ENCODE measurements around the gene STMN3.

The STMN3 gene

DNA sequence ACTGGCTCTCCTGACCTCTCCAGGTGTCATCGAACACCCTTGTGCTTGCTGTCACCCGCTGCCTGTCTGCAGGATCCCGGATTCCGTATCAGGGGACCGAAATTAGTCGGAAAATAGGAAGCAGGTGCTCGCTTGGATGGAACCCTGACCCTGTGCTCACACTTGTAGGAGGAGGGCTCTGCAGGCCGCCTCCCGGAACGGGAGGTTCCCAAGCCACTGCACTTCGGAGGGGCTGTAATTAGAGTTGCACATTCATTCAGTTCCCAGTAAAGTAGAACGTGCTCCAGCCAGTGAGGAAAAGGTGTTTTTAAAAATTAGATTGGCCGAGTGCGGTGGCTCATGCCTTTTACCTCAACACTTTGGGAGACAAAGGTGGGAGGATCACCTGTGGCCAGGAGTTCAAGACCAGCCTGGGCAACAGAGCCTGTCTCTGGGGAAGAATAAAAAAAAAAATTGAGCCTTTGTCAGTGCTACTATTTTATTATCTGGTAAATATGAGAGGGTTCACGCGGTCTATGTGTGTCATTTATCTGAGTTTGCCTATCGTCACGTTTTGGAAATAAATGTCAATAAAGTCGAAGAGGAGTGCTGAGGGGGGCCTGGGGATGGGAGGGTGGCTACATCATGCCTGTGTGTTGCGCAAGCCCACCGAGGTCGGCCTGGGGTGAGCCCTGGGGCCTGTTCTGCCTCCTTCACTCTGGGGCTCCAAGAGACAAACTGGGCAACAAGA is 24.8 kb downstream of the STMN3 start (continued):
- TF ChIP-seq ZNF677 (tag by site-specific recombination; IDR thresholded peaks at IDR 0.05) (no peak), ZBTB20 (tag by site-specific recombination; IDR thresholded peaks at IDR 0.05) (peak; percentile 89), ZNF510 (tag by site-specific recombination; IDR thresholded peaks at IDR 0.05; ENCODE audit: insufficient replicate concordance) (no peak), ZNF140 (tag by site-specific recombination; IDR thresholded peaks at IDR 0.05) (no peak), ZNF266 (tag by site-specific recombination; IDR thresholded peaks at IDR 0.05; ENCODE audit: low read depth) (no peak), ZNF112 (tag by site-specific recombination; IDR thresholded peaks at IDR 0.05) (no peak), KLF8 (tag by site-specific recombination; IDR thresholded peaks at IDR 0.05) (peak; percentile 91), KLF7 (tag by site-specific recombination; IDR thresholded peaks at IDR 0.05; ENCODE audit: borderline replicate concordance) (peak; percentile 87; the same call in 1 of the 2 replicates), ZFP41 (tag by site-specific recombination; IDR thresholded peaks at IDR 0.05; ENCODE audit: borderline replicate concordance) (no peak), ZNF585B (tag by site-specific recombination; IDR thresholded peaks at IDR 0.05) (no peak), ZNF501 (tag by site-specific recombination; IDR thresholded peaks at IDR 0.05) (peak; percentile 62; the same call in 1 of the 2 replicates), ZNF76 (tag by site-specific recombination; IDR thresholded peaks at IDR 0.05; ENCODE audit: borderline replicate concordance, low read depth) (peak; percentile 65), HOXC10 (CRISPR knock-in tag; IDR thresholded peaks at IDR 0.05) (no peak), TRIM28 (IDR thresholded peaks at IDR 0.05; ENCODE audit: borderline replicate concordance, low read length) (peak; percentile 95), ZNF311 (tag by site-specific recombination; IDR thresholded peaks at IDR 0.05; ENCODE audit: borderline replicate concordance) (no peak), ZNF239 (tag by site-specific recombination; IDR thresholded peaks at IDR 0.05) (no peak), ZNF324 (tag by site-specific recombination; IDR thresholded peaks at IDR 0.05) (peak; percentile 93), ZNF600 (tag by site-specific recombination; IDR thresholded peaks at IDR 0.05) (peak; percentile 97), ZNF548 (tag by site-specific recombination; IDR thresholded peaks at IDR 0.05) (no peak), ZBTB7A (tag by site-specific recombination; IDR thresholded peaks at IDR 0.05; ENCODE audit: low read depth) (no peak), ZNF16 (tag by site-specific recombination; IDR thresholded peaks at IDR 0.05; ENCODE audit: low read depth) (no peak), ZNF521 (tag by site-specific recombination; IDR thresholded peaks at IDR 0.05) (no peak), ZFHX2 (tag by site-specific recombination; conservative IDR thresholded peaks at IDR 0.05) (0 out of 2 replicates have a peak, but pooled peaks have one; percentile 16), ZNF623 (tag by site-specific recombination; IDR thresholded peaks at IDR 0.05) (no peak), ZNF10 (tag by site-specific recombination; IDR thresholded peaks at IDR 0.05) (peak; percentile 71; the same call in 1 of the 2 replicates), KLF1 (tag by site-specific recombination; IDR thresholded peaks at IDR 0.05) (no peak), ZNF830 (tag by site-specific recombination; IDR thresholded peaks at IDR 0.05; ENCODE audit: low read depth) (no peak), ZNF223 (tag by site-specific recombination; IDR thresholded peaks at IDR 0.05) (no peak), ZNF146 (tag by site-specific recombination; IDR thresholded peaks at IDR 0.05) (peak; percentile 26; the same call in 1 of the 2 replicates), SCRT2 (tag by site-specific recombination; IDR thresholded peaks at IDR 0.05) (peak; percentile 98), REPIN1 (tag by site-specific recombination; IDR thresholded peaks at IDR 0.05; ENCODE audit: low read depth) (peak; percentile 42; the same call in 1 of the 2 replicates), WT1 (tag by site-specific recombination; IDR thresholded peaks at IDR 0.05) (peak; percentile 54)
- TF ChIP-seq, protein P1, sequence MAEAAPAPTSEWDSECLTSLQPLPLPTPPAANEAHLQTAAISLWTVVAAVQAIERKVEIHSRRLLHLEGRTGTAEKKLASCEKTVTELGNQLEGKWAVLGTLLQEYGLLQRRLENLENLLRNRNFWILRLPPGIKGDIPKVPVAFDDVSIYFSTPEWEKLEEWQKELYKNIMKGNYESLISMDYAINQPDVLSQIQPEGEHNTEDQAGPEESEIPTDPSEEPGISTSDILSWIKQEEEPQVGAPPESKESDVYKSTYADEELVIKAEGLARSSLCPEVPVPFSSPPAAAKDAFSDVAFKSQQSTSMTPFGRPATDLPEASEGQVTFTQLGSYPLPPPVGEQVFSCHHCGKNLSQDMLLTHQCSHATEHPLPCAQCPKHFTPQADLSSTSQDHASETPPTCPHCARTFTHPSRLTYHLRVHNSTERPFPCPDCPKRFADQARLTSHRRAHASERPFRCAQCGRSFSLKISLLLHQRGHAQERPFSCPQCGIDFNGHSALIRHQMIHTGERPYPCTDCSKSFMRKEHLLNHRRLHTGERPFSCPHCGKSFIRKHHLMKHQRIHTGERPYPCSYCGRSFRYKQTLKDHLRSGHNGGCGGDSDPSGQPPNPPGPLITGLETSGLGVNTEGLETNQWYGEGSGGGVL (tag by site-specific recombination; IDR thresholded peaks at IDR 0.05), result peak; percentile 78
- TF ChIP-seq, protein P2, sequence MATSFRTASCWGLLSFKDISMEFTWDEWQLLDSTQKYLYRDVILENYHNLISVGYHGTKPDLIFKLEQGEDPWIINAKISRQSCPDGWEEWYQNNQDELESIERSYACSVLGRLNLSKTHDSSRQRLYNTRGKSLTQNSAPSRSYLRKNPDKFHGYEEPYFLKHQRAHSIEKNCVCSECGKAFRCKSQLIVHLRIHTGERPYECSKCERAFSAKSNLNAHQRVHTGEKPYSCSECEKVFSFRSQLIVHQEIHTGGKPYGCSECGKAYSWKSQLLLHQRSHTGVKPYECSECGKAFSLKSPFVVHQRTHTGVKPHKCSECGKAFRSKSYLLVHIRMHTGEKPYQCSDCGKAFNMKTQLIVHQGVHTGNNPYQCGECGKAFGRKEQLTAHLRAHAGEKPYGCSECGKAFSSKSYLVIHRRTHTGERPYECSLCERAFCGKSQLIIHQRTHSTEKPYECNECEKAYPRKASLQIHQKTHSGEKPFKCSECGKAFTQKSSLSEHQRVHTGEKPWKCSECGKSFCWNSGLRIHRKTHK (tag by site-specific recombination; IDR thresholded peaks at IDR 0.05), result no peak
- TF ChIP-seq, protein P3, sequence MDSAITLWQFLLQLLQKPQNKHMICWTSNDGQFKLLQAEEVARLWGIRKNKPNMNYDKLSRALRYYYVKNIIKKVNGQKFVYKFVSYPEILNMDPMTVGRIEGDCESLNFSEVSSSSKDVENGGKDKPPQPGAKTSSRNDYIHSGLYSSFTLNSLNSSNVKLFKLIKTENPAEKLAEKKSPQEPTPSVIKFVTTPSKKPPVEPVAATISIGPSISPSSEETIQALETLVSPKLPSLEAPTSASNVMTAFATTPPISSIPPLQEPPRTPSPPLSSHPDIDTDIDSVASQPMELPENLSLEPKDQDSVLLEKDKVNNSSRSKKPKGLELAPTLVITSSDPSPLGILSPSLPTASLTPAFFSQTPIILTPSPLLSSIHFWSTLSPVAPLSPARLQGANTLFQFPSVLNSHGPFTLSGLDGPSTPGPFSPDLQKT (IDR thresholded peaks at IDR 0.05; ENCODE audit: borderline replicate concordance, low read depth, low read length), result no peak
- TF ChIP-seq, protein P4, sequence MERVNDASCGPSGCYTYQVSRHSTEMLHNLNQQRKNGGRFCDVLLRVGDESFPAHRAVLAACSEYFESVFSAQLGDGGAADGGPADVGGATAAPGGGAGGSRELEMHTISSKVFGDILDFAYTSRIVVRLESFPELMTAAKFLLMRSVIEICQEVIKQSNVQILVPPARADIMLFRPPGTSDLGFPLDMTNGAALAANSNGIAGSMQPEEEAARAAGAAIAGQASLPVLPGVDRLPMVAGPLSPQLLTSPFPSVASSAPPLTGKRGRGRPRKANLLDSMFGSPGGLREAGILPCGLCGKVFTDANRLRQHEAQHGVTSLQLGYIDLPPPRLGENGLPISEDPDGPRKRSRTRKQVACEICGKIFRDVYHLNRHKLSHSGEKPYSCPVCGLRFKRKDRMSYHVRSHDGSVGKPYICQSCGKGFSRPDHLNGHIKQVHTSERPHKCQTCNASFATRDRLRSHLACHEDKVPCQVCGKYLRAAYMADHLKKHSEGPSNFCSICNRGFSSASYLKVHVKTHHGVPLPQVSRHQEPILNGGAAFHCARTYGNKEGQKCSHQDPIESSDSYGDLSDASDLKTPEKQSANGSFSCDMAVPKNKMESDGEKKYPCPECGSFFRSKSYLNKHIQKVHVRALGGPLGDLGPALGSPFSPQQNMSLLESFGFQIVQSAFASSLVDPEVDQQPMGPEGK (tag by site-specific recombination; IDR thresholded peaks at IDR 0.05), result no peak; the same call in 1 of the 2 replicates

All from HEK293 (cell line).